Testis (tissue), 2 donors: ENCODE results near the gene OSTF1.

Source experiments
- CTCF ChIP-seq, 3 experiments: fragments of 450-650 bp in 2 of 3; fragments of 200-600 bp in 1 of 3; sonication (generic) in 1 of 3; IDR thresholded peaks; one replicate each; pipeline ENCODE4 v1.5.1; 2016 to 2019; ENCODE audit warnings: antibody characterized with exemption in 3 of 3, mild to moderate bottlenecking in 2 of 3, moderate library complexity in 1 of 3
- POLR2A ChIP-seq: fragments of 450-650 bp; IDR thresholded peaks from one replicate; pipeline ENCODE4 v1.6.1; 2017; ENCODE audit warnings: antibody characterized with exemption, mild to moderate bottlenecking, moderate library complexity

GRCh38 chr9:75061169-75061568 is 27.1 kb upstream of the OSTF1 start:
- TF ChIP-seq CTCF (IDR thresholded peaks at IDR 0.05): no peak
- TF ChIP-seq POLR2A: no peak
